NCI-H524 treated with DMSO at 0.1 percent for 48 hours (cell line): ENCODE measurements around the gene CASP14.
"Not testable (repeated sequence)": the region's sequence is repeated elsewhere in the genome, so short reads cannot be mapped to it uniquely, and the experiment has no call there.

Source experiments
- DNase-seq: peaks from one replicate; lab custom pipeline; 2025; lab: John Stamatoyannopoulos, UW

CASP14 gene

DNA sequence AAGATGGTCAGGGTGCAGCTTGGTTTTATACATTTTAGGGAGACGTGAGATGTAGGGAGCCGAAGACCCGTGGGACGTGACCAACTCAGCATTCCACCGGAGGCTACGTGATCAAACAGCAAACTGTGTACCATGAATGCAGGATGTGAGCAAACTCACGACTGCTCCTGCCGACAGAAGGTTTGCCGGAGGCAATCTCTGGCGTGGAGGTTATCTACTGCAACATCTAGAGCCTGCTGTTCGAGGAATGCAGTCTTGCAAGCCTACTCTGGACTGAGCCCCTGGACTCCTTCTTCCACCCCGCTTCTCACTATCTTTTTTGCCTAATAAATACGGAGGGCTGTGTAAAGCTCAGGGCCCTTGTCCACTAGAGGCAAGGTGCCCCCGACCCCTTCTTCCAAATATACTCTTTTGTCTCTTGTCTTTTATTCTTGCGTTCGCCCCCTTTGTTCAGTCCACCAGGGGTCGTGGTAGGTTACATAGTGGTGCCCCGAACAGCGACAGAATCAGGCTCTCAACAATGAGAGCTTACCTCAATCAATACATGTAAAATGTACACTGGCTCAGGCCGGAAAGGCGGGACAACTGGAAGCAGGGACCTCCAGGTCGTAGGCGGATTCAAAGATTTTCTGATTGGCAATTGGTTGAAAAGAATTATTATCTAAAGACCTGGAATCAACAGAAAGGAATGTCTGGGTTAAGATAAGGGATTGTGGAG lies 23.8 kb downstream of the CASP14 start:
- no peak for DNase-seq

DNA sequence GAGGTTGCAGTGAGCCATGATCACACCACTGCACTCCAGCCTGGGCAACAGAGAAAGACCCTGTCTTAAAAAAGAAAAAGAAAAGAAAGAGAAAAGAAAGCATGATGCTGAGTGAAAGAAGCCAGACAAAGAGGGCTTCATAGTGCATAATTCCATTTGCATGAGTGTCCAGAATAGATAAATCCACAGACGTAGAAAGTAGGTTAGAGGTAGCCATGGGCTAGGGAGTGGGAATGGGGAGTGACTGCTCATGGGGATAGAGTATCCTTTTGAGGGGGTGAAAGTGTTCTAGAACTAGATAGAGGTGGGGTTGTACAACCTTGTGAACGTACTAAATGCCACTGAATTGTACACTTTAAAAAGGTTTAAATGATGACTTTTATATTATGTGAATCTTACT lies 25.1 kb downstream of the CASP14 start:
- DNase-seq, result no peak

GRCh38 chr19:15075806-15076205 lies 26.5 kb downstream of the CASP14 start:
- no peak for DNase-seq

GRCh38 chr19:15080002-15080401 lies 30.7 kb downstream of the CASP14 start:
- not testable (repeated sequence) for DNase-seq

DNA sequence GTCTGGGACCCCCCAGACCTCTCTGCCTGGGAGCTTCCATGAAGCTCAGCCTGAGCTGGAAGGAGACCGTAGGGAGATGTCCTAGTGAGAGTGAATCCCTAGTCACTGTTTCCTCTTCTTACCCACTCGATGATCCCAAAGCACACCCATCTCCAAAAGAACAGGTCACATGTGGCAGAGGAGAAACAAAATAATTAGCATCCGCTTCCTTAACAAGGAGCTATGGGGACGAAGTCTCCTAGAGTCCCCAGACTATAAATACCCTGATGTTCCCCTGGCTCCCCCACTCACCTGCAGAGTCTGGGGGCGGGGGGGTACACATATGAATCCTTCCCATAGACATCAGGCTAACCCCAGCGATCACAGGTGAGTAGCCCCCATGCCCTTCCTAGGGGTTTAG lies 32.6 kb downstream of the CASP14 start, which contains the start of gene OR1I1:
OR1I1 (plus strand) TSS at position 301 of the 400 bp plus-strand sequence. CDS start 4,855 bp downstream, outside the sequence.
- no peak for DNase-seq

- no peak for DNase-seq
Observed at GRCh38 chr19:15087182-15087581, 37.9 kb downstream of the CASP14 start.

DNA sequence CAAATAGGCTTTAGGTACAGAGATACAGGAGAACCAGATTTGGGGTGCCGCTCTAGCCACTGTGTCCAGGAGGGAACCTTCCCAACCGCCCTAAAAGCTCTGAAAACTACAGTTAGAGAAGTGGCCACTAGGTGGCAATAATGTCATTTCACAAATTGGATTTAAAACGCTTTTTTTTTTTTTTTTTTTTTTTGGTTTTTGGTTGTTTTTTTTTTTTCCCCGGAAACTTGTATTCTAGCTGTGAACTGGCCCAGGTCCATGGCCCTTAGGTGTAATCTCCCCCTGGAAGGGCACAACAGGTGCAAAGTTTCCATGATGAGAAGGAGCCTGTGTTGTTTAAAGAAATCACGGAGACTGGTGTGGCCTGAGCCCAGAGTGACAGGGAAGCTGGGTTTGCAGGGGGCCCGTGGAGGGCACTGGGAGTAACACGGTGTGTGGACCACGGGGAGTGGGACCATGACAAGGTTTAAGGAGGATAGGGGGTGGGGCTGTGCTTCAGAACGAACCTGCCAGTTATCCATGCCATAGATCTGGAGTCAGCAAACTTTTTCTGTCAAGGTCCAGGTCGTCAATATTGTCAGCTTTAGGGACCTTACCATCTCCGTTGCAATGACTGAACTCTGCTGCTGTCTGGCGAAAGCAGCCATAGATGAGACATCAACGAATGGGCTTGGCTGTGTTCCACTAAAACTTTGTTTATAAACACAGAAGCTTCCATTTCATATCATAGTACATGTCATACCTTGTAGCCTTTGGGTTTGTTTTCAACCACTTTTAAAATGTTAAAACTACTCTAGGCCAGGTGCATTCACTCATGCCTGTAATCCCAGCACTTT lies 42.9 kb downstream of the CASP14 start:
- DNase-seq, result no peak

DNA sequence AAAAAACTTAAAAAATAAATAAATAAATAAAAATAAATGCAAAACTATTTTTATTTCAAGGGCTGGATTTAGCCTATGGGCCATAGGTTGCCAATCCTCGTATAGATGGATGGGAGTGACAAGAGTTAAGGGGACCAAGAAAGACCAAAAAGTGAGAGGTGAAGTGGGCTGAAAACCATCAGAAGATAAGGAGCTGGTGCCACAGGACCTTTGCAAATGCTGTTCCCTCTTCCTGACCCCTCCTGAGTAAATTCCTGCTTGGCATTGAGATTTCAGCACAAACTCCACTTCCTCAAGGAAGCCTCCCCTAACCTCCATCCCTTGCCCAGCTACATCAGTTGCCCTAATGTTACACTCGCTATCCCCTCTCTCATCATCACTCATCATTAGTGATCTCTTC lies 43.7 kb downstream of the CASP14 start:
- no peak for DNase-seq

DNA sequence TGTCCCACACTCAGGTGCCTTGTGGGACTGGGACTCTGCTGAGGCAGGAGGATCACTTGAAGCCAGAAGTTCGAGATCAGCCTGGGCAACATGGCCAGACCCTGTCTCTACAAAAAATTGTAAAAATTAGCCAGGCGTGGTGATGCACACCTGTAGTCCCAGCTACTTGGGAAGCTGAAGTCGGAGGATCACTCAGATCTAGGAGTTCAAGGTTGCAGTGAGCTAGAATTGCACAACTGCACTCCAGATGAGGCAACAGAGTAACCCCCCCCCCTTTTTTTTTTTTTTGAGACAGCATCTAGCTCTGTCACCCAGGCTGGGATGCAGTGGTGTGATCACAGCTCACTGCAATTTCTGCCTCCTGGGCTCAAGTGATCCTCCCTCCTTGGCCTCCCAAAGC lies 46.9 kb downstream of the CASP14 start:
- no peak for DNase-seq

- DNase-seq, result not testable (repeated sequence)
Observed at GRCh38 chr19:15097980-15098379, 48.7 kb downstream of the CASP14 start.

DNA sequence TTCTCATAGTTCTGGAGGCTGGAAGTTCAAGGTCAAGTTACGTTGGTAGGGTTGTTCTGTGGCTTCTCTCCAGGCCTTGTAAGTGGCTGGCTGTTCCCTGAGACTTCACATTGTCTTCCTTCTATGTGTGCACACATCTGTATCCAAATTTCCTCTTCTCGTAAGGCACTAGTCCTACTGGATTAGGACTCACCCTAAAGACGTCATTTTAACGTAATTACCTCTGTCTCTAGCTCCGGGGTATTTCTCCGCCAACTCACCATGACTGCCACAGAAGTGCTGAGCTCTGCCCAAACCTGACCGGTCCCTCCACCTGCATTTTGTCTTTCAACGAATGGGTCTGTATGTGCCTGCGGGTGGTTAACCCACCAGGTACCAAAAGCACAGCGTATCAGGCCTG lies 49.2 kb downstream of the CASP14 start:
- no peak for DNase-seq

GRCh38 chr19:15099017-15099582 lies 49.8 kb downstream of the CASP14 start:
- DNase-seq, result no peak

GRCh38 chr19:15101479-15102082 lies 52.3 kb downstream of the CASP14 start:
- DNase-seq, result no peak

- DNase-seq, result no peak
Observed at GRCh38 chr19:15104003-15104402, 54.7 kb downstream of the CASP14 start.

DNA sequence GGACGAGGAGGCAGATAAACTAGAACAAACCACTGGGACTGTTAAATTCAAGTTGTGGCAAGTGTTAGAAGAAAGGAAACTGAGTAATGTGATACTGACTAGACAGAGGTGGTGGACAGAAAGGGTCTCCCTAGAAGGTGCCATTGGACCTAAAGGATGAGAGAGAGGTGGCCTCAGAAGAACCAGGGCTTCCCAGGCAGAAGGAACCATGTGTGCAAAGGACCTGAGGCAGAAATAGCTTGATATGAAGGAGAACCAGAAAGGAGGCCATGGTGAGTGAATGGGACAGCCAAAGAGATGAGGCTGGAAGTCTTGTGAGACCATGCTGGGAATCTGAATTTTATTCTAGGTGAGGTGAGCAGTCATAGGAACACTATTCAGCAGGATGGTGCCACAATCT lies 55.1 kb downstream of the CASP14 start:
- DNase-seq, result no peak

DNA sequence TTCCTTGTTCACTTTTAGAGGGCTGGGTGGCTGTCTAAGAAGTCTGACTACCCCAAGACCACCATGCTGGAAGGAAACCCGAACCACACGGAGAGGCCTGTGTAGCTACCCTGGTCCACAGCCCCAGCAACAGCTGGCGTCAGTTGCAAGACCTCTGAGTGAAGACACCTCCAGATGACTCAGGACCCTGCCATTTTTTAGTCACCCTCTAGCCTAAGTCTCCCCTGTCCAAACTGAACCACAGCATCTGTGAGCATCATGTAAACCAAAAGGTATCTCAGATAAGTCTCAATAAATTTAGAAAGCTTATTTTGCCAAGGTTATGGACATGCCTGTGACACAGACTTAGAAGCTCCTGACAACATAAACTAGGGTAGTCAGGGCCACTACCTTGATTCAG lies 55.8 kb downstream of the CASP14 start:
- DNase-seq, result no peak

DNA sequence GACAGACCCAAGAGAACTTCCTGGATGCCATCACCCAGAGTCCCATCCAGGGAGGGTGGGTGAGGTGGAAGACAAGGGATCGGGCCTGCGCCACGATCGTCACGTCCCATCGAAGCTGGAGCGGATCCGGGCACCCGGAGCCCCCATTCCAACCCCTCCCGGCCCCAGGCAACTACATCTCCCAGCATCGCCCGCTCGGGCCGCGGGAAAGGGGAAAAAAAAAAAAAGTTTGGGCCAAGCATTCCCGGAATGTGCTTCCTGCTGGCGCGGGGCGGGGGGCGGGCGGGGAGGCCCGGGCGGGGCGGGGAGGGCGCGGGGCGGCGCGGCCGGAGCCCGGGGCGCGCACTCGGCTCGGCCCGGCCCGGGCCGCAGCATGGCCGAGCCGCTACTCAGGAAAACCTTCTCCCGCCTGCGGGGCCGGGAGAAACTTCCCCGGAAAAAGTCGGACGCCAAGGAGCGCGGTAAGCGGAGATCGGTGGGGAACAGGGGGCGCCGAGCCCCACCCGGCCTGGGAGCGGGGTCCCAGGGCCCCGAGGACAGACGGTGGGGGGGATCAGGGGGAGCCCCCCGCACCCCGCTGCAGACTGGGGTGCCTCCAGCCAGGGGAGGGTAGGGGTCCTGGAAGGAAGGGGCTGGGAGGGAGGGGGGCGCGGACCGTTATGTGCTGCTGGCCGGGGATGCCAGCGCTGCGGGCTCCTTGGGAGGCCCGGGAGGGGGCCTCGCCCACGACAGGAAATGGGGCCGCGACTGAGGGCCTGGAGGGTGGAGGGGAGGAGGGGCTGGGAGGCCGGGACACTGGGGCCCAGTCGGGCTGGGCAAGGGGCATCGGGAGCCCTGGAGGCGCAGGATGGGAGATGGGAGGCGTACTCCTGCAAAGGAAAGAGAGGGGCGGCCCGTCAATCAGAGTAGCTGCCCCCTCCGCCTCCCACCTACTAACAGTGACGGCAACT lies 58.1 kb downstream of the CASP14 start, which contains the start of gene SYDE1:
SYDE1 (plus strand) TSS at position 341 of the 950 bp plus-strand sequence; CDS start at position 374, 33 bp downstream.
- DNase-seq, result no peak
